WTC11 (cell line): ENCODE data around the gene DNAJC12. TPM values are rescaled to one million over a fixed set of nuclear protein-coding genes. Genes with fewer than 3 reads are reported as not detected.

Source experiments
- ATAC-seq: fragments of 200-7000 bp; cut with Tn5 transposase; 2 replicates; pipeline ENCODE4 v1.10.0; 2021; ENCODE audit warnings: mild to moderate bottlenecking, moderate library complexity
- CTCF ChIA-PET: fragments of 300-600 bp; sonication (Branson Sonifier 250); formaldehyde crosslinking; loops from one replicate; lab custom pipeline; 2021; ENCODE audit warnings: antibody characterized with exemption; lab: Charles Lee
- POLR2A ChIA-PET: fragments of 350-600 bp; sonication (Branson Sonifier 250); formaldehyde crosslinking; loops from one replicate; lab custom pipeline; 2021; ENCODE audit warnings: antibody characterized with exemption; lab: Charles Lee
- DNase-seq: peaks from one replicate; pipeline ENCODE4 v3.0.0; 2021; ENCODE audit warnings: low spot score
- H3K27ac Mint-ChIP-seq: 2 replicates; pipeline ENCODE4 v1.8.0; 2021; ENCODE audit warnings: mixed read lengths
- H3K27me3 Mint-ChIP-seq: 2 replicates; pipeline ENCODE4 v1.8.0; 2021; ENCODE audit warnings: low read depth, mild to moderate bottlenecking, moderate library complexity, mixed read lengths
- H3K36me3 Mint-ChIP-seq: 2 replicates; pipeline ENCODE4 v1.8.0; 2021; ENCODE audit warnings: mixed read lengths
- H3K4me1 Mint-ChIP-seq: 2 replicates; pipeline ENCODE4 v1.8.0; 2022; ENCODE audit warnings: mixed read lengths
- H3K4me3 Mint-ChIP-seq: 2 replicates; pipeline ENCODE4 v1.8.0; 2021; ENCODE audit warnings: mild to moderate bottlenecking, moderate library complexity, mixed read lengths
- H3K9me3 Mint-ChIP-seq: 2 replicates; pipeline ENCODE4 v1.8.0; 2021; ENCODE audit warnings: mixed read lengths
- CREB1 ChIP-seq: sonication (generic); formaldehyde crosslinking; IDR thresholded peaks from 2 replicates; pipeline ENCODE4 v1.8.0; 2023; ENCODE audit warnings: mild to moderate bottlenecking, missing genetic modification reagents
- CREM ChIP-seq: sonication (generic); formaldehyde crosslinking; IDR thresholded peaks from 2 replicates; pipeline ENCODE4 v1.8.1; 2022; ENCODE audit warnings: mild to moderate bottlenecking, missing genetic modification reagents, moderate library complexity
- FOXK1 ChIP-seq: sonication (generic); formaldehyde crosslinking; IDR thresholded peaks from 2 replicates; pipeline ENCODE4 v1.8.0; 2022; ENCODE audit warnings: mild to moderate bottlenecking, moderate library complexity, missing genetic modification reagents
- GABPB1 ChIP-seq: sonication (generic); formaldehyde crosslinking; IDR thresholded peaks from 2 replicates; pipeline ENCODE4 v1.8.1; 2023; ENCODE audit warnings: mild to moderate bottlenecking, missing genetic modification reagents
- JAZF1 ChIP-seq: fragments of 250-450 bp; sonication (Bioruptor Pico); IDR thresholded peaks from 2 replicates; pipeline ENCODE4 v1.9.0; 2021; ENCODE audit warnings: moderate library complexity, mild to moderate bottlenecking, inconsistent platforms
- NFATC4 ChIP-seq: fragments of 250-450 bp; sonication (Bioruptor Pico); IDR thresholded peaks from 2 replicates; pipeline ENCODE4 v1.9.0; 2021; ENCODE audit warnings: mild to moderate bottlenecking
- NR1H2 ChIP-seq: sonication (generic); formaldehyde crosslinking; IDR thresholded peaks from 2 replicates; pipeline ENCODE4 v1.9.0; 2021; ENCODE audit warnings: mild to moderate bottlenecking, moderate library complexity, missing genetic modification reagents
- SOX15 ChIP-seq: fragments of 250-450 bp; sonication (Bioruptor Pico); IDR thresholded peaks from 2 replicates; pipeline ENCODE4 v1.9.0; 2021; ENCODE audit warnings: mild to moderate bottlenecking
- ZNF263 ChIP-seq: sonication (generic); formaldehyde crosslinking; IDR thresholded peaks from 2 replicates; pipeline ENCODE4 v1.8.1; 2022; ENCODE audit warnings: low read depth, mild to moderate bottlenecking, moderate library complexity, missing genetic modification reagents
- ZNF317 ChIP-seq: sonication (generic); formaldehyde crosslinking; IDR thresholded peaks from 2 replicates; pipeline ENCODE4 v1.8.1; 2023; ENCODE audit warnings: low read depth, mild to moderate bottlenecking, moderate library complexity, missing genetic modification reagents, borderline replicate concordance
- total RNA-seq: library from RNA; stranded (reverse); gene quantifications from 3 replicates; pipeline ENCODE4 v1.2.3, GENCODE V29; 2021
- TF ChIP-seq, protein P1 (sequence below): fragments of 250-450 bp; sonication (Bioruptor Pico); IDR thresholded peaks from 2 replicates; pipeline ENCODE4 v1.9.0; 2021; ENCODE audit warnings: mild to moderate bottlenecking, borderline replicate concordance
- TF ChIP-seq, protein P2 (sequence below): sonication (generic); formaldehyde crosslinking; IDR thresholded peaks from 2 replicates; pipeline ENCODE4 v1.8.1; 2023; ENCODE audit warnings: mild to moderate bottlenecking, missing genetic modification reagents
- TF ChIP-seq, protein P3 (sequence below): sonication (generic); formaldehyde crosslinking; IDR thresholded peaks from 2 replicates; pipeline ENCODE4 v1.8.0; 2023; ENCODE audit warnings: missing genetic modification reagents

The DNAJC12 gene
- total RNA-seq, 1 experiment from 2014 or later = 0.94 TPM

DNA sequence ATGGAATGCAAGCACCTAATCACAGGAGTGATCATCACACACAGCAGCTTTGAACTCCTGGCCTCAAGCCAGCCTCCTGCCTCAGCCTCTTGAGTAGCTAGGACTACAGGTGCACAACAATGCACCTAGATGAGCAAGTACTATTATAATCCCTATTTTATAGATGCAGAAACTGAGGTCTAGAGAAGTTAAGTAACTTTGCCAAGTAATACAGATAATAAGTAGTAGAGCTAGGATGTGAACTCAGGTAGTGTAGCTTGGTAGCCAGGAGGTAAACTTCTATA, 33.7 kb downstream of the DNAJC12 start:
- no peak overlapping the region for H3K4me3 Mint-ChIP-seq
- ChIA-PET CTCF (interaction anchor here (0.9 to 3.8 kb wide), 2 partner anchors 16 to 51 kb away, joined by 3 to 19 read pairs; no protein-coding TSS in a partner anchor), POLR2A (no interaction called here)
- H3K27ac Mint-ChIP-seq = no peak overlapping the region
- no peaks in the 10 kb centered on the region for H3K27me3 Mint-ChIP-seq
- peaks cover 3% of the 10 kb centered on the region for H3K9me3 Mint-ChIP-seq
- peaks cover 3% of the 10 kb centered on the region; the same call in 1 of the 2 replicates for H3K36me3 Mint-ChIP-seq
- no peak for ATAC-seq
- H3K4me1 Mint-ChIP-seq = peaks cover 22% of the 10 kb centered on the region
- no peak for TF ChIP-seq CREB1 (CRISPR knock-in tag)
- no peak for TF ChIP-seq NFATC4
- no peak for TF ChIP-seq ZNF263 (CRISPR knock-in tag)
- no peak for TF ChIP-seq JAZF1 (CRISPR knock-in tag)
- no peak for TF ChIP-seq FOXK1
- TF ChIP-seq NR1H2 = no peak
- no peak for DNase-seq

DNA sequence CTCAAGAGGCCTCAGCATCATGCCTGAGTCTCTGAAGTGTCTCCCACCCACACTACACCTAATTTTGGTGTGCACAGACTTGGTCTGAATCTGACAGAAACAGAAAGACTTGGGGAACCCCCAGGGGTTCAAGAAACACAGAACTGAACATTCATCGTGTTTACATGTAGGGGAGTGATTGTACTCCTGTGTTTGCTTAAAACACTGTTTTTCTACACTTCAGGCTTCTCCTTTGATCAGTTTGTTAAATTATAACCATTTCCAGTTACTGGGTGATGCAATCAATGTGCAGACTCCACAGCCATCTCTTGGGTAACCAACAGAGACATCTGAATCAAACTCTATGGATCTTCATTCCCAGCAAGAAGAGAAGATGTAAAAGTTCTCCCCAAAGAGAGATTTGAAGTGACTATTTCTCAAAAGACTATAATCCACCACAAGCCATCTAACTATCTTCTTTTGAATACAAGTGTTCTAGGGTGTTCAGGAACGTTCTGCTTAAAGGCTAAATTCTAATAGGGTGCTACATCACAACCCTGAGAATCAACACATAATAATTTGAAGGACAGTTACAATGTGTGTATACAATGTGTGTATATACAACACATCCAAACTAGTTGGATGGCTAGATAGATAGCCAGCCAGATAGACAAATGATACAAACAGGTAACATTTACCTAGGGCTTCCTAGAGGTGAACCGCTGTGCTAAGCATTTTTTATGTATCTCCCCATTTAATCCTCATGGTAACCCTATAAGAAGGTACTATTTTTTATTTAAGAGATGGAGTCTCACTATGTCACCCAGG, 34.2 kb downstream of the DNAJC12 start:
- TF ChIP-seq GABPB1 (CRISPR knock-in tag) (peak; percentile 98), CREM (CRISPR knock-in tag) (no peak), SOX15 (CRISPR knock-in tag) (no peak)
- TF ChIP-seq, protein P1, sequence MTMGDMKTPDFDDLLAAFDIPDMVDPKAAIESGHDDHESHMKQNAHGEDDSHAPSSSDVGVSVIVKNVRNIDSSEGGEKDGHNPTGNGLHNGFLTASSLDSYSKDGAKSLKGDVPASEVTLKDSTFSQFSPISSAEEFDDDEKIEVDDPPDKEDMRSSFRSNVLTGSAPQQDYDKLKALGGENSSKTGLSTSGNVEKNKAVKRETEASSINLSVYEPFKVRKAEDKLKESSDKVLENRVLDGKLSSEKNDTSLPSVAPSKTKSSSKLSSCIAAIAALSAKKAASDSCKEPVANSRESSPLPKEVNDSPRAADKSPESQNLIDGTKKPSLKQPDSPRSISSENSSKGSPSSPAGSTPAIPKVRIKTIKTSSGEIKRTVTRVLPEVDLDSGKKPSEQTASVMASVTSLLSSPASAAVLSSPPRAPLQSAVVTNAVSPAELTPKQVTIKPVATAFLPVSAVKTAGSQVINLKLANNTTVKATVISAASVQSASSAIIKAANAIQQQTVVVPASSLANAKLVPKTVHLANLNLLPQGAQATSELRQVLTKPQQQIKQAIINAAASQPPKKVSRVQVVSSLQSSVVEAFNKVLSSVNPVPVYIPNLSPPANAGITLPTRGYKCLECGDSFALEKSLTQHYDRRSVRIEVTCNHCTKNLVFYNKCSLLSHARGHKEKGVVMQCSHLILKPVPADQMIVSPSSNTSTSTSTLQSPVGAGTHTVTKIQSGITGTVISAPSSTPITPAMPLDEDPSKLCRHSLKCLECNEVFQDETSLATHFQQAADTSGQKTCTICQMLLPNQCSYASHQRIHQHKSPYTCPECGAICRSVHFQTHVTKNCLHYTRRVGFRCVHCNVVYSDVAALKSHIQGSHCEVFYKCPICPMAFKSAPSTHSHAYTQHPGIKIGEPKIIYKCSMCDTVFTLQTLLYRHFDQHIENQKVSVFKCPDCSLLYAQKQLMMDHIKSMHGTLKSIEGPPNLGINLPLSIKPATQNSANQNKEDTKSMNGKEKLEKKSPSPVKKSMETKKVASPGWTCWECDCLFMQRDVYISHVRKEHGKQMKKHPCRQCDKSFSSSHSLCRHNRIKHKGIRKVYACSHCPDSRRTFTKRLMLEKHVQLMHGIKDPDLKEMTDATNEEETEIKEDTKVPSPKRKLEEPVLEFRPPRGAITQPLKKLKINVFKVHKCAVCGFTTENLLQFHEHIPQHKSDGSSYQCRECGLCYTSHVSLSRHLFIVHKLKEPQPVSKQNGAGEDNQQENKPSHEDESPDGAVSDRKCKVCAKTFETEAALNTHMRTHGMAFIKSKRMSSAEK (CRISPR knock-in tag) = no peak
- ChIA-PET CTCF (interaction anchor here (0.9 to 3.8 kb wide), 2 partner anchors 15 to 52 kb away, joined by 3 to 19 read pairs; no protein-coding TSS in a partner anchor), POLR2A (no interaction called here)
- H3K4me1 Mint-ChIP-seq = peaks cover 16% of the 10 kb centered on the region
- ATAC-seq (no peak), DNase-seq (no peak)
- no peak overlapping the region for H3K27ac Mint-ChIP-seq
- H3K4me3 Mint-ChIP-seq = no peak overlapping the region
- H3K36me3 Mint-ChIP-seq = no peaks in the 10 kb centered on the region
- no peaks in the 10 kb centered on the region for H3K27me3 Mint-ChIP-seq
- H3K9me3 Mint-ChIP-seq = no peaks in the 10 kb centered on the region

DNA sequence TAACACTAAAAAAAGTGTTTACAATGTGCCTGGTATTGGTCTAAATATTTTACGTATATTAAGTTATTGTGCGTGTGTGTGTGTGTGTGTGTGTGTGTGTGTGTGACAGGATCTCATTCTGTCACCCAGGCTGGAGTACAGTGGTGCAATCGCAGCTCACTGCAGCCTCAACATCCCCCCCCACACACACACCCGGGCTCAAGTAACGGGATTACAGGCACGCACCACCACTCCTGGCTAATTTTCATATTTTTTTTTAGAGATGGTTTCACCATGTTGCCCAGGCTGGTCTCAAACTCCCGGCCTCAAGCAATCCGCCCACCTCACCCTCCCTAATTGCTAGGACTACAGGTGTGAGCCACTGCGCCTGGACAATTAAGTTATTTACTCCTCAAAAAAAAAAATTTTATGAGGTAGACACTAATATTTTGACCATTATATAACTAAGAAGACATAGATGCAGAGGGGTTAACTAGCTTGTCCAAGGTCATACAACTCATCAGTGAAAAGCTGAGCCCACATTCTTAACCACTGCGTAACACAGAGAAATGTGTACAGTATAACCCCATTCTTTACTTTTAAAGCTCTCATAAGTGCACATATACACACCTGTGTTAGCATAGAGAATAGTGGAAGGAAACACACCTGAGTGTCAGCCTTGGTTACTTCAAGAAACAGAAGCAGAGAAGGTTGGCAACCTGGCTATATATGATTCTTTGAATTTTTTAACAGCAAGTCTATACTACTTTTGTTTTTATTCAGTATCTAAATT, 35.0 kb downstream of the DNAJC12 start:
- ATAC-seq = no peak
- H3K27me3 Mint-ChIP-seq = no peaks in the 10 kb centered on the region
- TF ChIP-seq GABPB1 (CRISPR knock-in tag) = peak; percentile 28
- TF ChIP-seq, protein P2, sequence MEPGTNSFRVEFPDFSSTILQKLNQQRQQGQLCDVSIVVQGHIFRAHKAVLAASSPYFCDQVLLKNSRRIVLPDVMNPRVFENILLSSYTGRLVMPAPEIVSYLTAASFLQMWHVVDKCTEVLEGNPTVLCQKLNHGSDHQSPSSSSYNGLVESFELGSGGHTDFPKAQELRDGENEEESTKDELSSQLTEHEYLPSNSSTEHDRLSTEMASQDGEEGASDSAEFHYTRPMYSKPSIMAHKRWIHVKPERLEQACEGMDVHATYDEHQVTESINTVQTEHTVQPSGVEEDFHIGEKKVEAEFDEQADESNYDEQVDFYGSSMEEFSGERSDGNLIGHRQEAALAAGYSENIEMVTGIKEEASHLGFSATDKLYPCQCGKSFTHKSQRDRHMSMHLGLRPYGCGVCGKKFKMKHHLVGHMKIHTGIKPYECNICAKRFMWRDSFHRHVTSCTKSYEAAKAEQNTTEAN (CRISPR knock-in tag) = no peak
- no peak for DNase-seq
- H3K4me1 Mint-ChIP-seq = peaks cover 8% of the 10 kb centered on the region
- H3K36me3 Mint-ChIP-seq = no peaks in the 10 kb centered on the region
- no peak overlapping the region for H3K4me3 Mint-ChIP-seq
- no peaks in the 10 kb centered on the region for H3K9me3 Mint-ChIP-seq
- no peak overlapping the region for H3K27ac Mint-ChIP-seq
- ChIA-PET POLR2A (no interaction called here), CTCF (interaction anchor here (0.6 to 2.1 kb wide), 3 partner anchors 14 to 53 kb away, joined by 3 to 11 read pairs (median 6); no protein-coding TSS in a partner anchor)

DNA sequence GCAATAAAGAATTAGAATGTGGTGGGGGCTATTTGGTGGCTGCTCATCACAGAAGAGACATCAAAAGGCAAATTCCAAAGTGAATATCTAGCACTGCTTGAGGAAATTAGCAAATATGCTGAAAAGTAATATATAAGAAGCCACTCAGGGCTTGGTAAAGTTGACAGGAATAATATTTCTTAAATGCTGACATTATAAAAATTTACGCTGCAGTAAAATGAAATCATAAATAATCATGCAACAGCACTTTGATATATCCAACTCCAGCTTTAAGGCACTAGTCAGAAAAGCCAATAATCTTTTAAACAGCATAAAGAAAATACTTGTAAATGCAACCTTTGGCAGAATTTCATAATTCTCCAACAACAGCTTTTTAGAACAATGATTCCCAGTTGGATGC, 36.9 kb downstream of the DNAJC12 start:
- H3K4me3 Mint-ChIP-seq = no peak overlapping the region
- H3K4me1 Mint-ChIP-seq = no peaks in the 10 kb centered on the region
- ATAC-seq (no peak), DNase-seq (no peak)
- no peaks in the 10 kb centered on the region for H3K9me3 Mint-ChIP-seq
- H3K27me3 Mint-ChIP-seq = no peaks in the 10 kb centered on the region
- POLR2A ChIA-PET = no interaction called here
- CTCF ChIA-PET = interaction anchor here (1.5 to 2.1 kb wide), 2 partner anchors 13 to 54 kb away, joined by 3 to 11 read pairs; no protein-coding TSS in a partner anchor
- H3K36me3 Mint-ChIP-seq = no peaks in the 10 kb centered on the region
- H3K27ac Mint-ChIP-seq = no peak overlapping the region
- TF ChIP-seq, protein P2 (CRISPR knock-in tag) = no peak
- TF ChIP-seq ZNF317 (no peak), ZNF263 (CRISPR knock-in tag) (no peak)
- TF ChIP-seq, protein P1 (CRISPR knock-in tag) = no peak
- TF ChIP-seq, protein P3, sequence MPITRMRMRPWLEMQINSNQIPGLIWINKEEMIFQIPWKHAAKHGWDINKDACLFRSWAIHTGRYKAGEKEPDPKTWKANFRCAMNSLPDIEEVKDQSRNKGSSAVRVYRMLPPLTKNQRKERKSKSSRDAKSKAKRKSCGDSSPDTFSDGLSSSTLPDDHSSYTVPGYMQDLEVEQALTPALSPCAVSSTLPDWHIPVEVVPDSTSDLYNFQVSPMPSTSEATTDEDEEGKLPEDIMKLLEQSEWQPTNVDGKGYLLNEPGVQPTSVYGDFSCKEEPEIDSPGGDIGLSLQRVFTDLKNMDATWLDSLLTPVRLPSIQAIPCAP = no peak
